HCT116 (cell line): ENCODE results near the gene PRPSAP1.

Source experiments
- CBX3 ChIP-seq: IDR thresholded peaks from 2 replicates; pipeline ENCODE4 v1.6.1; 2012; ENCODE audit warnings: low read depth
- EGR1 ChIP-seq: IDR thresholded peaks from 2 replicates; pipeline ENCODE4 v1.6.1; 2012; ENCODE audit warnings: low read depth
- EZH2 ChIP-seq: fragments of 200-600 bp; sonication (generic); IDR thresholded peaks from 2 replicates; pipeline ENCODE4 v1.6.1; 2017; ENCODE audit warnings: antibody characterized with exemption, mixed run types
- JUND ChIP-seq: IDR thresholded peaks from 2 replicates; pipeline ENCODE4 v1.6.1; 2012
- POLR2A ChIP-seq: IDR thresholded peaks from 2 replicates; pipeline ENCODE4 v1.7.0; 2011; ENCODE audit warnings: borderline replicate concordance; ENCODE audit not compliant: insufficient read depth, insufficient read length; ENCODE audit errors: extremely low read depth
- YY1 ChIP-seq: IDR thresholded peaks from 2 replicates; pipeline ENCODE4 v1.6.1; 2011; ENCODE audit warnings: low read length, low read depth, moderate library complexity, mild to moderate bottlenecking; ENCODE audit not compliant: insufficient replicate concordance; ENCODE audit errors: extremely low read depth
- TF ChIP-seq, protein P1 (sequence below), 3 experiments: fragments of 200-600 bp in 1 of 3; sonication (generic) in 1 of 3; IDR thresholded peaks in 2 of 3; conservative IDR thresholded peaks in 1 of 3; 2 replicates each; pipeline ENCODE4 v1.5.1; 2012 to 2017; ENCODE audit warnings: low read depth in 2 of 3, low read length in 2 of 3, antibody characterized with exemption in 1 of 3, borderline replicate concordance in 1 of 3, control low read depth in 1 of 3, mild to moderate bottlenecking in 1 of 3, mixed read lengths in 1 of 3, mixed run types in 1 of 3, moderate library complexity in 1 of 3; ENCODE audit not compliant: insufficient read depth in 1 of 3
- TF ChIP-seq, protein P2 (sequence below): IDR thresholded peaks from 2 replicates; pipeline ENCODE4 v1.6.1; 2012

DNA sequence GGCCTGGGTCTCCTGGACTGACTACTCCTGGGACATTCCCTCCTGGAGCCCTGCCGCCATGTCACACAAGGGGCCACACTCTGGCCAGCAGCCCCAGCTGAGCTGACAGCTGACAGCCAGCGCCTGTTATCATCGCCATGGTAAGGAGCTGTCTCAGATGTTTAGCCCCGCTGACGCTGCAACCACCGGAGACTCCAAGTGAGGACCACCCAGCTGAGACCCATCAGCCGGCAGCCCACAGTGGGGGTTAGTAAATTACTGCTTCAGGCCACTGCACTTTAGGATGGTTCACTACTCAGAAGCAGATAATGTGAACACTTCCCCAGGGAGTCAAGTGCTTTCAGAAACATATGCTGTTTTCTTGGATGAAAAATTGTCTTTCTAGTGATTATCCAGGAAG lies 16.1 kb upstream of the PRPSAP1 start:
- TF ChIP-seq YY1: no peak
- no peak for TF ChIP-seq JUND
- no peak for TF ChIP-seq EGR1
- TF ChIP-seq, protein P1, sequence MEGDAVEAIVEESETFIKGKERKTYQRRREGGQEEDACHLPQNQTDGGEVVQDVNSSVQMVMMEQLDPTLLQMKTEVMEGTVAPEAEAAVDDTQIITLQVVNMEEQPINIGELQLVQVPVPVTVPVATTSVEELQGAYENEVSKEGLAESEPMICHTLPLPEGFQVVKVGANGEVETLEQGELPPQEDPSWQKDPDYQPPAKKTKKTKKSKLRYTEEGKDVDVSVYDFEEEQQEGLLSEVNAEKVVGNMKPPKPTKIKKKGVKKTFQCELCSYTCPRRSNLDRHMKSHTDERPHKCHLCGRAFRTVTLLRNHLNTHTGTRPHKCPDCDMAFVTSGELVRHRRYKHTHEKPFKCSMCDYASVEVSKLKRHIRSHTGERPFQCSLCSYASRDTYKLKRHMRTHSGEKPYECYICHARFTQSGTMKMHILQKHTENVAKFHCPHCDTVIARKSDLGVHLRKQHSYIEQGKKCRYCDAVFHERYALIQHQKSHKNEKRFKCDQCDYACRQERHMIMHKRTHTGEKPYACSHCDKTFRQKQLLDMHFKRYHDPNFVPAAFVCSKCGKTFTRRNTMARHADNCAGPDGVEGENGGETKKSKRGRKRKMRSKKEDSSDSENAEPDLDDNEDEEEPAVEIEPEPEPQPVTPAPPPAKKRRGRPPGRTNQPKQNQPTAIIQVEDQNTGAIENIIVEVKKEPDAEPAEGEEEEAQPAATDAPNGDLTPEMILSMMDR (IDR thresholded peaks at IDR 0.05 in 2 of 3, conservative IDR thresholded peaks at IDR 0.05 in 1 of 3; ENCODE audit: borderline replicate concordance in 1 of 3, insufficient read depth in 1 of 3, low read depth in 2 of 3, low read length in 2 of 3): no peak
- no peak for TF ChIP-seq EZH2
- TF ChIP-seq CBX3: no peak
- no peak for TF ChIP-seq POLR2A
- TF ChIP-seq, protein P2, sequence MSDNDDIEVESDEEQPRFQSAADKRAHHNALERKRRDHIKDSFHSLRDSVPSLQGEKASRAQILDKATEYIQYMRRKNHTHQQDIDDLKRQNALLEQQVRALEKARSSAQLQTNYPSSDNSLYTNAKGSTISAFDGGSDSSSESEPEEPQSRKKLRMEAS: no peak
